ENCODE measurements around the gene PTGS2. TPM values are rescaled to one million over a fixed set of nuclear protein-coding genes. Genes with fewer than 3 reads are reported as not detected.

The PTGS2 gene
- total and polyA plus RNA-seq, 10 of the 15 experiments (the other 5 are each of a cell fraction or from before 2014, with no cell fraction given), result 0.04 to 0.12 (median 0.08) TPM; not detected in 4

GRCh38 chr1:186710696-186711095 is 30.5 kb upstream of the PTGS2 start (continued):
- TF ChIP-seq MEF2B (IDR thresholded peaks at IDR 0.05; ENCODE audit: partially characterized antibody, poor library complexity, severe bottlenecking) (no peak), NFYB (IDR thresholded peaks at IDR 0.05; ENCODE audit: insufficient read depth, low read depth, low read length) (no peak), BMI1 (IDR thresholded peaks at IDR 0.05; ENCODE audit: borderline replicate concordance) (no peak)

GRCh38 chr1:186708694-186709097 is 28.5 kb upstream of the PTGS2 start:
- Histone ChIP-seq H3K9me3 (replicated peaks; ENCODE audit: control insufficient read depth, insufficient read depth, low read length) (no peaks in the 10 kb centered on the region), H3K4me2 (ENCODE audit: control insufficient read depth, insufficient read depth) (no peak overlapping the region), H4K20me1 (ENCODE audit: control insufficient read depth, insufficient read depth) (no peaks in the 10 kb centered on the region), H2AFZ (ENCODE audit: control insufficient read depth, low read depth, low read length) (no peak overlapping the region), H3K27ac (ENCODE audit: control insufficient read depth, insufficient read depth) (no peak overlapping the region), H3K4me3 (no peak overlapping the region), H3K79me2 (ENCODE audit: control insufficient read depth, insufficient read depth, low read length) (no peaks in the 10 kb centered on the region), H3K9ac (ENCODE audit: control insufficient read depth, insufficient read depth, low read length) (no peak overlapping the region), H3K4me1 (ENCODE audit: control insufficient read depth, insufficient read depth, low read length) (no peaks in the 10 kb centered on the region), H3K36me3 (ENCODE audit: control insufficient read depth in 2 of 2, insufficient read depth in 2 of 2, low read length in 1 of 2) (no peaks in the 10 kb centered on the region), H3K27me3 (replicated peaks in 1 of 2; ENCODE audit: control insufficient read depth in 2 of 2, insufficient read depth in 2 of 2, low read length in 1 of 2) (peaks cover 0 to 4% of the 10 kb centered on the region in 2 experiments; a peak in 1 of 4 replicates)
- no TSS peak for BruUV-seq (replicated peaks)
- ChIA-PET SMC1A (ENCODE audit: uncharacterized antibody, unreplicated experiment) (no interaction called here), RAD21 (ENCODE audit: unreplicated experiment) (no interaction called here), POLR2A (no interaction called here), CTCF (no interaction called here)
- in situ Hi-C loops (cut with MboI), result no loop called here
- intact Hi-C loops (cut with micrococcal nuclease; ENCODE audit: unreplicated experiment), result no loop called here
- ATAC-seq, result peak; percentile 29; the same call in 1 of the 3 replicates
- DNase-seq (ENCODE audit: low read depth, low spot score), result no peak
- no peak for FAIRE-seq
- 0% methylated on average over 1 of the region's 2 CpGs for WGBS (ENCODE audit: insufficient coverage, insufficient replicate concordance, low lambda C conversion rate, missing lambda C conversion rate)
- TF ChIP-seq POLR2AphosphoS5 (IDR thresholded peaks at IDR 0.05; ENCODE audit: low read length), result no peak
- TF ChIP-seq ESRRA (IDR thresholded peaks at IDR 0.05; ENCODE audit: low read length), result no peak
- no peak for TF ChIP-seq RB1 (IDR thresholded peaks at IDR 0.05; ENCODE audit: borderline replicate concordance)
- TF ChIP-seq ZNF207 (IDR thresholded peaks at IDR 0.05; ENCODE audit: borderline replicate concordance), result no peak
- no peak for TF ChIP-seq ZNF217 (IDR thresholded peaks at IDR 0.05)
- no peak for TF ChIP-seq BHLHE40 (IDR thresholded peaks at IDR 0.05; ENCODE audit: borderline replicate concordance in 1 of 2, low read depth in 2 of 2, low read length in 1 of 2)
- no peak for TF ChIP-seq NFIC (IDR thresholded peaks at IDR 0.05; ENCODE audit: low read depth, low read length)
- no peak for TF ChIP-seq PRDM15 (CRISPR knock-in tag; IDR thresholded peaks at IDR 0.05)
- no peak for TF ChIP-seq TCF7 (IDR thresholded peaks at IDR 0.05; ENCODE audit: borderline replicate concordance)
- TF ChIP-seq ATF3 (IDR thresholded peaks at IDR 0.05; ENCODE audit: borderline replicate concordance, extremely low read depth, low read depth, low read length), result no peak
- TF ChIP-seq HDGF (IDR thresholded peaks at IDR 0.05), result no peak
- TF ChIP-seq SMARCA5 (IDR thresholded peaks at IDR 0.05), result no peak
